Ureter (tissue), 1 donor: Measurements from ENCODE around the gene BSPRY. TPM values are rescaled to one million over a fixed set of nuclear protein-coding genes. Genes with fewer than 3 reads are reported as not detected.
"Not testable (repeated sequence)": the region's sequence is repeated elsewhere in the genome, so short reads cannot be mapped to it uniquely, and the experiment has no call there.

ENCODE experiments used
- DNase-seq: peaks from one replicate; pipeline ENCODE4 v3.0.0-alpha.2; 2020; ENCODE audit warnings: low spot score
- total RNA-seq: library from RNA; stranded (reverse); gene quantifications from one replicate; pipeline ENCODE4 v1.2.4, GENCODE V29; 2023
- donor health status: DM: yes; HTN: yes; CAD: no.

The BSPRY gene
- total RNA-seq, 1 donor from 2014 or later, result 10.2 TPM

DNA sequence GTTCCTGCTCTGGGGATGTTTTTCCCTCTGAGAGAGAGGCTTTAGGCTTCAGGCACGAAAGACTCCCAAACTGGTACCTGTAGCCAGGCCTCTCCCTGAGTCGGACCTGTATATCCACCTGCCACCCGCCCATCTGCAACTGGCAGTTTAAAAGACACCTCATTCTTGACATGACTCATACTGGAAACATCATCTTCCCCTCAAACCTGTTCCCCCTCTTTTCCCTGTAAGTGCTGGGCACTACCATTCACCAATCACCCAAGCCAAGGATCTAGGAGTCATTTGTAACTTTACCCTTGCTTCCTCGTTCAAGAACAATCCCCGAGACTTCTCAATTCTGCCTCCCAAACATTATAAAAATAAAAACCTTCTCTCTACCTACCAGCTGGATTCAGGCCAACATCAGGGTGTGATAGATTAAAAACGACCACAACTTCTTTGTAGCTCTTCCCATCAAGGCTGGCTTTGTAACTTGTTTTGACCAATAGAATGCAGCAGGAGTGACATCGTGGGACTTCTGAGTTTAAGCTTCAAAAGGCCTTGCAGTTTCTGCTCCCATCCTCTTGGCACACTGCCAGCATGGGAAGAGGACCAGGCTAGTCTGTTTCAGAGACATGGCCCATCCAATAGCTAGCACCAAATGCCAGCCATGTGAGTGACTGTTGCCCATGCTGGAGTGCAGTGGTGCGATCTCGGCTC, 7.5 kb upstream of the BSPRY start:
- peak; percentile 67 for DNase-seq

DNA sequence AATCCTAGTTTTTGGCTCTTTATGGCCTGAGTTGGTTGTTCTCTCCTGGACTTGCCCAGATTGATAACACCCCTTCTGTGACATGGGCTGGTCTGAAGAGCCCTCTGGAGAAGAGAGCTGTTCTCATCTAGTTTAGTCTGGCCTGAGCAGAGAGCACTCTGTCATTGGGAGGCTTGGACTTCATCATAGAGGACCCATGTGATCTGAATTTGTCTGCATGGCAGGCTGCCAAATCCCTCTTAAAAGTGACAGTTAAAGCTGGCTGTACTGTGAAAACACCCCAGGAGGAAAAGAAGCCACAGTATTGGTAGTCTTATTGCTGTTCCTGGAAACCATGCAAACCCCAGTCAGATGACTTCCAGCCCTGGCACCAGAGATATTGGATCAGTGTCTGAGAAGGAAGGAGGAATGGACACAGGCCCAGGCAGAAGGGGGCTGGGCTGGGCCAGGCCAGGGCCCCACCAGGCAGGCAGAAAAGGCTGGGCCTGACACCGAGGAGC, 5.6 kb upstream of the BSPRY start:
- DNase-seq, result peak; percentile 90

- no peak for DNase-seq
Observed at GRCh38 chr9:113345190-113345589, 4.2 kb upstream of the BSPRY start.

- no peak for DNase-seq
Observed at GRCh38 chr9:113345671-113346070, 3.7 kb upstream of the BSPRY start.

DNA sequence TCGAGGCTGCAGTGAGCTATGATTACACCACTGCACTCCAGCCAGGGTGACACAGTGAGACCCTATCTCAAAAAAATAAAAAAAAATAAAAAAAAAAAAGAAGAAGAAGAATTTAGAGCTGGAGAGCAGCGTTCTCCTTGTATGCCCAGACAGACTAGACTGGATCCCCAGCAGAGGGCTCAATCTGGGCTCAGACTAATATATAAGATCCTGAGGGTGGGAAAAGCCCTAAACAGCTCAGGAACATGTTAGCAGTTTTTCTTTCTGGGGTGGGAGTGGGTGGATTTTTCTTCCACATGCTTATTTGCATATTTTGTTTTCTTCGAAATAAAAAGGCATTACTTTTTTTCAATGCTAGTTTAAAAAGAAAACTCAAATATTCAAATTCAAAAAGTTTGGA, 904 bp upstream of the BSPRY start:
- no peak for DNase-seq

- no peak for DNase-seq
Observed at GRCh38 chr9:113349066-113349444, 286 bp upstream of the BSPRY start.

GRCh38 chr9:113350107-113350661, 843 bp downstream of the BSPRY start:
- no peak for DNase-seq

DNA sequence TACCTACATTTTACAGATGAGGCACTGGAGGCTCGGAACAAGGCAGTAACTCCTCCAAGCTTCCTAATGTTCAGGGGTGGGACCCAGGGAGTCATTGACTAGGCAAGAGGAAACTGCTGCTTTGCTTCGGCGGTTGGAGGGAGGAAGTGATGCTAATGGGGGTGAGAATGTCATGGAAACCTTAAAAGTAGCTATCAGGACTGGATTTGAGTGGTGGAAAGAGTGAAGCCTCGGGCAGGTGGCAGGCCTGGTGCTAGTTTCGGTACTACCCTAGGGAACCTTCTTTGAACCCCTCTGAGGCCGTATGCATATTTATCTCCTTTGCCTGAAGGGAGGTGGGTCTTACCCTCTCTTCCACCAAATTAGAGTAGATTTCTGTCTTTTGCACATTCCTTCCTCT, 1.6 kb downstream of the BSPRY start:
- no peak for DNase-seq

GRCh38 chr9:113352006-113352405, 2.7 kb downstream of the BSPRY start:
- DNase-seq, result no peak

GRCh38 chr9:113352411-113352810, 3.1 kb downstream of the BSPRY start:
- DNase-seq, result no peak

- no peak for DNase-seq
Observed at GRCh38 chr9:113355040-113355596, 5.8 kb downstream of the BSPRY start.

GRCh38 chr9:113356686-113357292, 7.4 kb downstream of the BSPRY start:
- no peak for DNase-seq

DNA sequence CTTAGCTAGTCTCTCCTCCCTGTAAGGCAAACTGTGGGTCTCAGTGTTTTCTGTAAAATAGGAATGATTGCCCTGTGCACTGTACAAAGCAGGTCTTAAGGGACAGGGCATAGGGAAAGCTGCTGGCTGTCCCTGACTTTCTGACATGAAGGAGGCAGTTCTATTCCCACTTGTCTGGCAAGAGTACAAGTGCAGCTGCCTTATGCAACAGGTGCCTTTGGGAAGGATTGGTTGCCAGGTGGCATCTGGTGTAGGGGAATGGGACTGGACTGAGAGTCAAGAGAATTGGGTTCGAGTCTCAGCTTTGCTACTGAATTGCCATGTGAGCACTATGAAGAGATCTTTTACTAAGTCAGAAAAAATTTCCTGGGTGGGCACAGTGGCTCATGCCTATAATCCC, 10.0 kb downstream of the BSPRY start:
- no peak for DNase-seq

DNA sequence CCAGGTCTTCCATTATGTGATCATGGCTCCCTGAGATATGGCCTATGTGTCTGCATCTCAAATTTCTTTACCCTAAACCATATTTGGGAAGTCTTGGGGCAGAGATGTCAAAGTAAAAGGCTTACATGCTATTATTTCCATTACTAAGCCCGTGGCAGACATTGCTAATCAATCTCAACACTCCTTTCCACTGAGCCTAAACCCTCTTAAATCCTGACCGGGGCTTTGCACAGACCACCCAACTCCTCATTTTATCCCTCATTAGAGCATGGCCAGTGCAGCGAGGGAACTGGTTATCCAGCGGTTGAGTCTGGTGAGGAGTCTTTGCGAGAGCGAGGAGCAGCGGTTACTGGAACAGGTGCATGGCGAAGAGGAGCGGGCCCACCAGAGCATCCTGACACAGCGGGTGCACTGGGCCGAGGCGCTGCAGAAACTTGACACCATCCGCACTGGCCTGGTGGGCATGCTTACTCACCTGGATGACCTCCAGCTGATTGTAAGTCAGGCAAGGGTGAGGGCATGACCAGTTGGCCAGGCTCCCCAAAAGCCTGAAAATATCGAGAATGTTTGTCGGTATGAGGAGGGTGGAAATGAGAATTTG, 11.0 kb downstream of the BSPRY start:
- no peak for DNase-seq

DNA sequence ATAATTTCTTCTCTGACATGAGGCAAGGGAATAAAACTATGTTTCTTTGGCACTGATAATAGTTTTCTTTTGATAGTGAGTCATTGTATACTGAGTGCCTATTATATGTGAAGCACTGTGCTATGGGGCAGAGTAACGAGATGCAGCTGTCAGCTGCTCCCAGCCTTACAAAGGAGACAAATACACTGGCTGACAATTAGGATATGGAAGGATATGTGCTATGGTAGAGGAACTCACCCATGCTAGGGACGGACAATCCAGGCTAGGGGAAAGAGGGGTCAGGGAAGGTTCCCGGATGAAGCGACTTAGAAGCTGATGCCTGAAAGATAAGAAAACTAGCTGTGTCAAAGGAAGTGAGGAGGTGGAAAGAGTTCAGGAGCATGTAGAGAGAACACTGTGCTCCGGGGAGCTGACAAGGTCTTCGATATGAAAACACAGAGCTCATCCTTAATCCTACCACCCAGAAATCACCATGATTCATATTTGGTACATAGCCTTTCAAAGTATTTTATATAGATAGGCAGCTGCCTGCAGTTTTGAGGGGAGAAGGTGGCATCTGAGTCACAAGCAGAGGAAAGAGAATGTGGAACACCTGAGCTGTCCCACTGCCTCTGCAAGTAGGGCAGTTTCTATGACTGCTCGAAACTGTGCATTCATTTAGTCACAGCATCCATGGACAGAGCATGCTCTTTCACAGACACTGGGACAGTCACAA, 12.1 kb downstream of the BSPRY start:
- no peak for DNase-seq

- DNase-seq, result no peak
Observed at GRCh38 chr9:113363336-113363735, 14.0 kb downstream of the BSPRY start.

DNA sequence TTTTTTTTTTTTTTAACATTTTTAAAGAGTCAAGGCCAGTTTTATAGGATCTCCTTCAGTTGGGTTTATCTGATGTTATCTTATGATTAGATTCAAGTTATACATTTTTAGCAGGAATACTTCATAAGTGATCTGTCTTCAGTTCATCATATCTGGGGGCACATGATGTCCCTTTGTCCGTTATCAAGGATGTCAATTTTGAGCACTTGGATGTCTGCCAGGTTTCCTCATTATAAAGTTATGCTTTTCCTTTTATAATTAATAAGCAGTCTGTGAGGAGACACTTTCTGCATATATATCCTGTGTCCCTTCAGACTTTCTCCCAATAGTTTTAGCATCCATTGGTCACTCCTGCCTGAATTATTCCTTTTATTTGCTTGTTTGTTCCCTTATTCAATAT, 15.6 kb downstream of the BSPRY start:
- DNase-seq, result no peak

DNA sequence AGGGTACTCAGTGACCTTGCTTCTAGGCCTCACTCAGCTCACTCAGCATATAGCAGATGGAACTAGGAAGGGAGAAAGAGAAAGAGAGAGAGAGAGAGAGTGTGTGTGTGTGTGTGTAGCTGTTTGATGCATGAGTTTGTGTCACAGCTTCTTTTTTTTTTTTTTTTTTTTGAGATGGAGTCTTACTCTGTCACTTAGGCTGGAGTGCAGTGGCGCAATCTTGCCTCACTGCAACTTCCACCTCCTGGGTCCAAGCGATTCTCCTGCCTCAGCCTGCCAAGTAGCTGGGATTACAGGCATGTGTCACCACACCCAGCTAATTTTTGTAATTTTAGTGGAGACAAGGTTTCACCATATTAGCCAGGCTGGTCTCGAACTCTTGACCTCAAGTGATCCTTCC, 16.3 kb downstream of the BSPRY start:
- not testable (repeated sequence) for DNase-seq

- no peak for DNase-seq
Observed at GRCh38 chr9:113368348-113368981, 19.1 kb downstream of the BSPRY start.

DNA sequence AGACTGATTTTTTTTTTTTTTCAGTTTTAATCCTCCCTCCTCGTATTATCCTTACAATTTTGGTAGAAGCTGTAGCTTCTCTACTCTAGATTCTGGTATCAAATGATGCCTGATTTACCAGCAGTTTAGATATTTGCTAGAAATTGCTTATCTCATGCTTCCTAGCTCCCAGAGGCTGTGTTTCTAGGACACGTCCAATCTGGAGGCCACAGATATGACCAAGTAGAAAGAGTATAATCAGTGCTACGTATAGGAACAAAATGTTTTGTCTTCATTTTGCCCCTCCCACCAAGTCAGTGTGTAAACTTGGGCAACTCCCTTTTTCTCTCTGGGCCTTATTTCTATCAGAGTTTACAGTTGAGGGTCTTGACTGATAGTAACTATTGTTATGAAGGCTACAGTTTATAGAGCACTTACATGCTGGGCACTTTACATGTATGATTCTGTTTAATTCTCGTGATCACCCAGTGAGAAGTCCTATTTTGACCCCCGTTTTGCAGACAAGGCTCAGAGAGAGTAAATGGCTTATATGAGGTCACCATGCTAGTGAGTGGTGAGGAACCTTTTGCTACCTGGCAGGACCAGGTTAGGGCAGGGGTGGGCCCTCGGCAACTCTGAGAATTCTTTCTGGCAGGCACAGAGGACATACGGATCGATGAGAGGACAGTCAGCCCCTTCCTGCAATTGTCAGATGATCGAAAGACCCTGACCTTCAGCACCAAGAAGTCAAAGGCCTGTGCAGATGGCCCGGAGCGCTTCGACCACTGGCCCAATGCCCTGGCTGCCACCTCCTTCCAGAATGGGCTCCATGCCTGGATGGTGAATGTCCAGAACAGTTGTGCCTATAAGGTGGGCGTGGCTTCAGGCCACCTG, 19.9 kb downstream of the BSPRY start:
- no peak for DNase-seq

GRCh38 chr9:113369855-113370140, 20.5 kb downstream of the BSPRY start:
- DNase-seq, result no peak
